ENCODE results near the gene GAGE12J. TPM values are rescaled to one million over a fixed set of nuclear protein-coding genes. Genes with fewer than 3 reads are reported as not detected.
A peak's percentile ranks its signal among the peaks of the same experiment; 100 is the strongest.
"Not testable (repeated sequence)": the region's sequence is repeated elsewhere in the genome, so short reads cannot be mapped to it uniquely, and the experiment has no call there.

GAGE12J gene, protein sequence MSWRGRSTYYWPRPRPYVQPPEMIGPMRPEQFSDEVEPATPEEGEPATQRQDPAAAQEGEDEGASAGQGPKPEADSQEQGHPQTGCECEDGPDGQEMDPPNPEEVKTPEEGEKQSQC
- total RNA-seq, result not detected
- long read RNA-seq, result 0 reads

- intact Hi-C loops (cut with micrococcal nuclease); DNase-seq; H3K27ac ChIP-seq (replicated peaks); H3K4me1 ChIP-seq; H3K9me3 ChIP-seq (replicated peaks); H3K36me3 ChIP-seq; H3K4me3 ChIP-seq; H3K27me3 ChIP-seq (ENCODE audit: low read depth): not testable (repeated sequence)
Observed at GRCh38 chrX:49321737-49322136, at the start of gene GAGE12J. TSS of gene GAGE12J (plus strand) at chrX:49322037. CDS start at chrX:49323194, 1,157 bp downstream.

GRCh38 chrX:49272421-49272820, 49.4 kb upstream of the GAGE12J start:
- Histone ChIP-seq H3K27me3 (ENCODE audit: low read depth) (no peaks in the 10 kb centered on the region), H3K4me1 (peaks cover 42% of the 10 kb centered on the region), H3K4me3 (peak overlapping the region; percentile 82), H3K36me3 (no peaks in the 10 kb centered on the region), H3K27ac (replicated peaks) (no peak overlapping the region), H3K9me3 (replicated peaks) (no peaks in the 10 kb centered on the region)
- no peak for DNase-seq
- no peak for TF ChIP-seq CTCF (IDR thresholded peaks at IDR 0.05; ENCODE audit: borderline replicate concordance)
- intact Hi-C loops (cut with micrococcal nuclease), result no loop called here

DNA sequence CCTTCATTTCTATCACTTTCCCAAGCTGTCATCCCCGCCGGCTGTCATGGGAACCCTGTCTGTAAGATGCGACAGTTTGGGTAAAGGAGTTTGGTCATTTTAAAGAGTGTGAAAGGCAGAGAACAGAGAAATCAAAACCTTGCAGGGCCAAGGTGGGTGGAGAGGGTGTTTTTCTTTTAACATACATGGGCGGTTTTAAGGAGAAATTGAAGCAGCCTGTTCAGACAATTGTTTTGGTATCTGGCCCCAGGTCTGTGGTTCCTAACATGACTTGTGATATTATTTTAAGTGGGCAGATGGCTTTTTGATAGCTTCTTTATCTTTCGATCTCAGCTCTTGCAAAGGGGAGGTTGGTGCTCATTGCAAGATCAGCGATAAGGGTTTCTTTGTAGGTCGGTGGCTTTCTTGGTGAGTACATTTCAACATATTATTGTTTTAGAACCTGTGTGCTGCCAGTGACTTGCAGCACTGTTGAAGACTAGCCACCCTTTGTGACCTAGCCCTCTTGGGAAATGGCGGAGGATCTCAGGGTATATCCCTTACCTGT, 48.6 kb upstream of the GAGE12J start:
- Histone ChIP-seq H3K9me3 (replicated peaks) (no peaks in the 10 kb centered on the region), H3K27me3 (ENCODE audit: low read depth) (no peaks in the 10 kb centered on the region), H3K36me3 (no peaks in the 10 kb centered on the region), H3K27ac (replicated peaks) (no peak overlapping the region), H3K4me3 (no peak overlapping the region), H3K4me1 (peaks cover 50% of the 10 kb centered on the region)
- DNase-seq, result no peak
- intact Hi-C loops (cut with micrococcal nuclease), result no loop called here
- no peak for TF ChIP-seq CTCF (IDR thresholded peaks at IDR 0.05; ENCODE audit: borderline replicate concordance)

DNA sequence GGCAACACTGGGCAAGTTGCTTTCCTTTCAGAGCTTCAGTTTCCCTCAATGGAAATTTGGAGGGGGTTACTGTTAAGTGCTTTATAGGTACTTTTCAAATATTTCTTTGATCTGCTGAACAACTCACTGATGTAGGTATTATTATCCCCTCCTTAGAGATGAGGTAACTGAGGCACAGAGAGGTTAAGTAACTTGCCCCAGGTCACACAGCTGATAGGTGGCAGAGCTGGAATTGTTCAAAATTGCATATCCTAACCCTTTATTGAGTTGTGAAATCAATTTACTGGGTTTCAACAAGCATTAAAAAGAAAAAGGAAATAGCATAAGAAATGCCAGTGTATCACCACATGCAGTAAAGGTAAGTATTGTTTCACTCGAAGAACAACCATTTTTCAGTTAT, 45.6 kb upstream of the GAGE12J start:
- DNase-seq, result no peak
- no peaks in the 10 kb centered on the region for H3K27me3 ChIP-seq (ENCODE audit: low read depth)
- H3K4me1 ChIP-seq, result peaks cover 38% of the 10 kb centered on the region
- H3K4me3 ChIP-seq, result no peak overlapping the region
- intact Hi-C loops (cut with micrococcal nuclease), result no loop called here
- no peaks in the 10 kb centered on the region for H3K36me3 ChIP-seq
- no peak overlapping the region for H3K27ac ChIP-seq (replicated peaks)
- no peaks in the 10 kb centered on the region for H3K9me3 ChIP-seq (replicated peaks)
- TF ChIP-seq CTCF (IDR thresholded peaks at IDR 0.05; ENCODE audit: borderline replicate concordance), result no peak

DNA sequence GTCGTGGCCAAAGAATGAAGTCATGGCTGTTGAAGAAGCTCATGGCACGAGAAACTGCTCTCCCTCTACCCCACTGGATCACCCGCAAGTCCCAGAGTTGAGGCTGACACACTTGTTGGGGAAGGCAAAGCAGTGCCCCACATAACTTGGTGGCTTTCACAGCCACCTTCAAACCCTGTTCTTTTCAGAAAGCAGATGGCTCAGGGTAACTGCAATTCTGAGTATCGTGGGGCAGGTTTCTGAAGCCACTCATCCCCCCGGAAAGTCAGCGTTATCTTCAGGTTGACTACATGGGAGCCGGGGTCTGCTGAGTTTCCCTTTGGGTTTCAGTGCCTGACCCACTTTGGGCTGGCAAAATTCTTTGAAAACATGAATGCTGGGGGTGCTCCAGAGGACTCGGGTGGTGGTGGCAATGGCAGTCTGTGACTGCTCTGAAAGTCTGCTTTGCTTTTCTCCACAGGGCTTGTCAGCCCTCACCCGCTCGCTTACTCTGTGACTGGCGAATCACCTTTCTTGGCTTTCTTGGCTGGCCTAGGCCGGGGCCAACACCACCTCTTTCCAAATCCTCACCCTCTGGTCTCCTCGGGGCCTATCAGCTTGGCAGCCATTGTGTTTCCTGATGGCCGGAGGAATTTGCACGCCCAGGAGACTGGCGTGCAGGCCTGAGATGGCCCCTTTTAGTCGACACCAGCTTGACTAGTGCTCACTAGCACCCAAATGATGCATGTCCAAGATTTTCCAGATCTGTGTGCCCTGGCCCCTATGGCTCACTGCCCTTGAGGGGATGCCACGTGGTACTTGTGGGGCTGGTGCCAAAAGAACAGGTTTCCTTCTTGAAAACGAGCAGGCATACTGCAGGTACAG, 44.9 kb upstream of the GAGE12J start:
- Histone ChIP-seq H3K9me3 (replicated peaks) (no peaks in the 10 kb centered on the region), H3K4me1 (peaks cover 31% of the 10 kb centered on the region), H3K36me3 (no peaks in the 10 kb centered on the region), H3K27me3 (ENCODE audit: low read depth) (no peaks in the 10 kb centered on the region), H3K4me3 (no peak overlapping the region), H3K27ac (replicated peaks) (peak overlapping the region; percentile 30)
- no peak for DNase-seq
- TF ChIP-seq CTCF (IDR thresholded peaks at IDR 0.05; ENCODE audit: borderline replicate concordance), result no peak
- intact Hi-C loops (cut with micrococcal nuclease), result no loop called here

DNA sequence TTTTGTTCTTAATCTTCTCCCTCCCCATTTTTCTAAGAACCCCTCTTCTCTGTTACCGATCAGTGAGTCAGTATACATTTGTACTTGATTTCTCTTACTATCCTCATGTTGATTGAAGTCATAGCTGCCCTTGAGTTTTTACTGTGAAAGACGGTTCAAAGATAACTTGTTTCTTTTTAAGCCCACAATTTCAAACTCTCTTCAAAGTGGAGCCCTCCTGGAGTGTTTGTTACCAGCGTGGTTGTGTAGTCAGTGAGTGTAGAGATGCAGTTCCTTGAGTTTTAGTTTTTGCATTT, 44.4 kb upstream of the GAGE12J start:
- Histone ChIP-seq H3K27ac (replicated peaks) (peak overlapping the region; percentile 30), H3K4me1 (peaks cover 25% of the 10 kb centered on the region), H3K4me3 (no peak overlapping the region), H3K27me3 (ENCODE audit: low read depth) (no peaks in the 10 kb centered on the region), H3K9me3 (replicated peaks) (no peaks in the 10 kb centered on the region), H3K36me3 (no peaks in the 10 kb centered on the region)
- no peak for TF ChIP-seq CTCF (IDR thresholded peaks at IDR 0.05; ENCODE audit: borderline replicate concordance)
- no peak for DNase-seq
- intact Hi-C loops (cut with micrococcal nuclease), result no loop called here

Data from left ventricle myocardium inferior (tissue), 1 donor.